Osteocyte (in vitro differentiated cells): Measurements from ENCODE around the gene NELFCD. TPM values are rescaled to one million over a fixed set of nuclear protein-coding genes. Genes with fewer than 3 reads are reported as not detected.
A peak's percentile ranks its signal among the peaks of the same experiment; 100 is the strongest.

Experiments used
- DNase-seq: peaks from one replicate; pipeline ENCODE4 v3.0.0; 2021; ENCODE audit warnings: mixed read lengths; ENCODE audit not compliant: unreplicated experiment; ENCODE audit errors: extremely low spot score
- H3K27ac Mint-ChIP-seq: one replicate; pipeline ENCODE4 v1.8.0; 2021; ENCODE audit warnings: mild to moderate bottlenecking, mixed read lengths; ENCODE audit not compliant: unreplicated experiment
- H3K27me3 Mint-ChIP-seq: one replicate; pipeline ENCODE4 v1.8.0; 2021; ENCODE audit warnings: mixed read lengths; ENCODE audit not compliant: unreplicated experiment
- H3K36me3 Mint-ChIP-seq: one replicate; pipeline ENCODE4 v1.8.0; 2021; ENCODE audit warnings: mixed read lengths; ENCODE audit not compliant: unreplicated experiment
- H3K4me1 Mint-ChIP-seq: one replicate; pipeline ENCODE4 v1.8.0; 2021; ENCODE audit warnings: mixed read lengths; ENCODE audit not compliant: unreplicated experiment
- H3K4me3 Mint-ChIP-seq: one replicate; pipeline ENCODE4 v1.8.0; 2021; ENCODE audit warnings: mild to moderate bottlenecking, moderate library complexity, mixed read lengths; ENCODE audit not compliant: unreplicated experiment
- H3K9me3 Mint-ChIP-seq: one replicate; pipeline ENCODE4 v1.8.0; 2021; ENCODE audit warnings: mixed read lengths; ENCODE audit not compliant: unreplicated experiment
- total RNA-seq: library from RNA; stranded (reverse); gene quantifications from 2 replicates; pipeline ENCODE4 v1.2.1, GENCODE V29; 2021
- TF ChIP-seq, protein P1 (sequence below): fragments of 200-600 bp; sonication (generic); IDR thresholded peaks from 2 replicates; pipeline ENCODE4 v1.5.0; 2021; ENCODE audit warnings: antibody characterized with exemption, mild to moderate bottlenecking, moderate library complexity

The NELFCD gene
- total RNA-seq, 1 donor from 2014 or later: 60.9 TPM

GRCh38 chr20:59032713-59033059 is 51.6 kb downstream of the NELFCD start:
- Mint-ChIP-seq H3K4me1 (peaks cover 51% of the 10 kb centered on the region), H3K4me3 (peak overlapping the region; percentile 94), H3K27ac (peak overlapping the region; percentile 92), H3K9me3 (no peaks in the 10 kb centered on the region), H3K27me3 (no peaks in the 10 kb centered on the region), H3K36me3 (peaks cover 46% of the 10 kb centered on the region)
- no peak for DNase-seq
- TF ChIP-seq, protein P1, sequence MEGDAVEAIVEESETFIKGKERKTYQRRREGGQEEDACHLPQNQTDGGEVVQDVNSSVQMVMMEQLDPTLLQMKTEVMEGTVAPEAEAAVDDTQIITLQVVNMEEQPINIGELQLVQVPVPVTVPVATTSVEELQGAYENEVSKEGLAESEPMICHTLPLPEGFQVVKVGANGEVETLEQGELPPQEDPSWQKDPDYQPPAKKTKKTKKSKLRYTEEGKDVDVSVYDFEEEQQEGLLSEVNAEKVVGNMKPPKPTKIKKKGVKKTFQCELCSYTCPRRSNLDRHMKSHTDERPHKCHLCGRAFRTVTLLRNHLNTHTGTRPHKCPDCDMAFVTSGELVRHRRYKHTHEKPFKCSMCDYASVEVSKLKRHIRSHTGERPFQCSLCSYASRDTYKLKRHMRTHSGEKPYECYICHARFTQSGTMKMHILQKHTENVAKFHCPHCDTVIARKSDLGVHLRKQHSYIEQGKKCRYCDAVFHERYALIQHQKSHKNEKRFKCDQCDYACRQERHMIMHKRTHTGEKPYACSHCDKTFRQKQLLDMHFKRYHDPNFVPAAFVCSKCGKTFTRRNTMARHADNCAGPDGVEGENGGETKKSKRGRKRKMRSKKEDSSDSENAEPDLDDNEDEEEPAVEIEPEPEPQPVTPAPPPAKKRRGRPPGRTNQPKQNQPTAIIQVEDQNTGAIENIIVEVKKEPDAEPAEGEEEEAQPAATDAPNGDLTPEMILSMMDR: peak; percentile 32

- H3K4me1 Mint-ChIP-seq: peaks cover 47% of the 10 kb centered on the region
- TF ChIP-seq, protein P1: no peak
- peak overlapping the region; percentile 92 for H3K27ac Mint-ChIP-seq
- peaks cover 47% of the 10 kb centered on the region for H3K36me3 Mint-ChIP-seq
- no peak for DNase-seq
- peak overlapping the region; percentile 94 for H3K4me3 Mint-ChIP-seq
- no peaks in the 10 kb centered on the region for H3K9me3 Mint-ChIP-seq
- no peaks in the 10 kb centered on the region for H3K27me3 Mint-ChIP-seq
Observed at GRCh38 chr20:59033093-59033492, 52.0 kb downstream of the NELFCD start.

DNA sequence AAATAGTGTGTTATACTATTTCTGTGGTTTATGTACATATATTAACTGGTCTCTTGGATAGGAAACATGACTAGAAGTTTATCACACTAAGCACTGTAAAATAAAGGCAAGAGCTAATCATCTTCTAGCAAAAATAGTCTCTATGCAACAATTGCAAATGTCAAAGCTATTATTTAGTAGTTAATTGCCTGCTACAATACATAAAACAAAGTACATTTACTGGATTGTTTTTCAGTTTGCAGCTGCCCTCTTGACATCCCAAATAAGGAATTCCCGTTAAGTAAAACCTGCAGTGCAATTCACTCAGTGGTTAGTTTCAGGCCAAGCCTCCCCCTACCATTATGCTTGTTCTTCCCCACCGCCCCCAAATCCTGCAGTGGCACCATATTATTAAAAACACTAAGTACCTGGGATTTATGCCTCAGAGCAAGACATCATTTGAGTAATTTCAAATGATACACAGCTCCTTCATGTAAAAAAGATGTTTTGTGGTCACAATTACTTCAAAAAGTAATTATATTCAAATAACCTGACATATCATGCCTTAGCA is 52.6 kb downstream of the NELFCD start:
- H3K36me3 Mint-ChIP-seq: peaks cover 46% of the 10 kb centered on the region

GRCh38 chr20:59035381-59035780 is 54.3 kb downstream of the NELFCD start:
- H3K36me3 Mint-ChIP-seq: peaks cover 35% of the 10 kb centered on the region
- H3K4me3 Mint-ChIP-seq: no peak overlapping the region
- H3K27ac Mint-ChIP-seq: no peak overlapping the region
- H3K27me3 Mint-ChIP-seq: no peaks in the 10 kb centered on the region
- no peaks in the 10 kb centered on the region for H3K9me3 Mint-ChIP-seq
- no peak for DNase-seq
- TF ChIP-seq, protein P1: no peak
- peaks cover 34% of the 10 kb centered on the region for H3K4me1 Mint-ChIP-seq

More for the DNA sequence above, 52.6 kb downstream of the NELFCD start:
- Mint-ChIP-seq H3K4me1 (peaks cover 41% of the 10 kb centered on the region), H3K4me3 (peak overlapping the region; percentile 29), H3K27me3 (no peaks in the 10 kb centered on the region), H3K27ac (no peak overlapping the region), H3K9me3 (no peaks in the 10 kb centered on the region)
- TF ChIP-seq, protein P1: no peak
- DNase-seq: no peak

GRCh38 chr20:59037386-59037785 is 56.3 kb downstream of the NELFCD start:
- Mint-ChIP-seq H3K27ac (no peak overlapping the region), H3K27me3 (no peaks in the 10 kb centered on the region), H3K4me3 (no peak overlapping the region), H3K9me3 (no peaks in the 10 kb centered on the region), H3K4me1 (peaks cover 37% of the 10 kb centered on the region), H3K36me3 (peaks cover 30% of the 10 kb centered on the region)
- TF ChIP-seq, protein P1: no peak
- DNase-seq: no peak
